Central memory CD4-positive, alpha-beta T cell (primary cell): ENCODE data around the gene SH3GLB1.
"Not testable (repeated sequence)": the region's sequence is repeated elsewhere in the genome, so short reads cannot be mapped to it uniquely, and the experiment has no call there.

Source experiments
- DNase-seq: peaks from one replicate; pipeline ENCODE4 v3.0.0; 2022
- total RNA-seq, 3 experiments: gene quantifications; one replicate each; lab custom pipeline; 2026; lab: John Stamatoyannopoulos, UW

Gene SH3GLB1
- 65.6 to 168 (median 110) reads per million in 3 experiments for total RNA-seq

GRCh38 chr1:86704458-86704971 lies at the start of gene SH3GLB1:
Gene SH3GLB1, plus strand, starts transcription at chr1:86704576. Its CDS starts 324 bp downstream, at chr1:86704900.
- DNase-seq: peak; percentile 89

- not testable (repeated sequence) for DNase-seq
Measured at GRCh38 chr1:86658381-86658780, 46.0 kb upstream of the SH3GLB1 start.

GRCh38 chr1:86666368-86666767 lies 38.0 kb upstream of the SH3GLB1 start:
- no peak for DNase-seq

GRCh38 chr1:86687595-86687994 lies 16.8 kb upstream of the SH3GLB1 start:
- no peak for DNase-seq

DNA sequence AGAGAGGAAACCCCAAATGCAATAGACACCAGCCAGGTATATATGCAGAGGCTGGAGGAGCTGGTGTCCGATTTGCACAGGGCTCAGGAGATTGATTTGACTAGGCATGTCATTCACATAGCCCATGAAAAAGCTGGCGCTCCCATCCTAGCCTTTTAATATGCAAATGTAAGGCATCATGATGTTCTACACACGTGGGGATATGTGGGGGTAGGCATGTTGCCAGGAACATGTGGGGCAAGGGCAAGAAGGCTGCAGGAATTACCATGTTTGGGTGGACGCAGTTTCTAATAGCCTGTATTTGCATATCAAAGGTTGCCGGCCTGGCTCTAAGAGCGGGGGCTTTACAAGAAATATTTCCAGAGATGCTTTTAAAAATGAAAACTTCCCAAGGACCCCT lies 11.7 kb upstream of the SH3GLB1 start:
- DNase-seq: no peak

DNA sequence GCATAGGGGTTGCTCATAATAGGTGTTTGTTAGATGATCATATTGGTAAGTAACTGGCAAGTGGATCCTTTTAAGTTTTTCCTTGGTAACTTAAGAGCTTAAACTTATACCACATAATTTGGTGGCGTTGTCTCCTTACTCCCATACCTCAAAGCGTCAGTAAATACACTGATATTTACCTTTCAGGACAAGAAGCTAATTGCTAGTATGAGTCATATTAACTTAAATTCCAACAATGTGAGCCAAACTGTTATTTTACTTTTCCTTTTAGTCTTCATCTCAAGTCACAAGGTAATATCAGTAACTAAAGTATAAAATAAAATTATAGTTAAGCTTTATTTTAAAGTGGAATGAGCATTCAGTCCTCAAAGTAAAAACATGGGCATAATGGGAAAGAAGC lies 9.0 kb upstream of the SH3GLB1 start:
- DNase-seq: no peak

GRCh38 chr1:86696522-86696921 lies 7.9 kb upstream of the SH3GLB1 start:
- no peak for DNase-seq

DNA sequence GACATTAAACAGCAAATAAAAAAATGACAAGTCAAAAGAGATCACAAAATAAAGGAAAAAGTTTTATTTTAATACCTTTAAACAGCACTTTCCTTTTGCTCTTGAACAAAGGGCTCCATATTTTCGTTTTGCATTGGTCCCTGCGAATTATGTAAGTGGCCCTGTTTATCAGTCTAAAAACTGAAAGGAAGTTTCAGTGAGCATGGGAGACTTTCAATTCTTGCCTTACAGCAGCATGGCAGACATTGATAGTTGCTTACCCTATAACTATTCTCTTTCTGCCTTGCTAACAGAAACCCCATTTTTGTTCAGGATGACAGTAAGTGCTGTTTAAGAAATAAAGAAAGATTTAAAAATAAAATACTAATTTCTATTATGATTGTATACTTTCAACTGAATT lies 5.2 kb upstream of the SH3GLB1 start:
- DNase-seq: no peak

- no peak for DNase-seq
Measured at GRCh38 chr1:86701731-86702130, 2.6 kb upstream of the SH3GLB1 start.

GRCh38 chr1:86702954-86703494 lies 1.4 kb upstream of the SH3GLB1 start:
- not testable (repeated sequence) for DNase-seq

DNA sequence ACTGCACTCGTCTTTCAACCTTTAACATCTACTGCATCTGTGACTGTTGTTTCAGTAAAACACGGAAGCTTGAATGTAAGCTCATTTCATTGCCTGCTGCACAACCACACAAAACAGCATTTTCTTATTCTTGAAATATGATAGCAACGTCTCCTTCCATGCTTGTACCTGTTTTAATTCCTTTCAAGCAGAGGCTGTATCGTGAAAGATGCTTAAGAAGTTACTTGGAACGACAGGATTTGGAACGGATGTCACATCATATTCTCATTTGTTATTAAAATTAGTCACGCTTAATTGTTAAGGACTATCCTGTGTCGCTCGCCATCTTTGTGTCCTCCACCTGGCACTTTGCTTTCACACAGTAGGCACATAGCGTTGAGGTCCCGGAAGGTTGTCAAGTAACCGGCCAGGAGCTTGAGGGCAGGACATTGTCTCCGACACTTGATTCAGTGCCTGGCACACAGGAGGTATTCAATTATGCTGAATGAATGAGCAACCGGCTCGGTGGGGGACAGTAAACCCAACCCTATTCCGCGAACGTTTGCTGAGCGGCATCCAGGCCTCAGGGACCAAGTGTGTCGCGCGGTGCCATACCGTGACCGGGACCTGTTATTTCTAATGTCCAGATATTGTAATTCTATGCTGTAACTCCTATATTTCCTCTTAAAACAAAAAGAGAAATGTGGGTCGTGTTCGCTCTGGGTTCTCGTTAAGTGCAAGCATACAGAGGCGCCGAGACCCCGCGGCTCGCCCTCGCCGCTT lies 499 bp upstream of the SH3GLB1 start:
- peak; percentile 63 for DNase-seq

DNA sequence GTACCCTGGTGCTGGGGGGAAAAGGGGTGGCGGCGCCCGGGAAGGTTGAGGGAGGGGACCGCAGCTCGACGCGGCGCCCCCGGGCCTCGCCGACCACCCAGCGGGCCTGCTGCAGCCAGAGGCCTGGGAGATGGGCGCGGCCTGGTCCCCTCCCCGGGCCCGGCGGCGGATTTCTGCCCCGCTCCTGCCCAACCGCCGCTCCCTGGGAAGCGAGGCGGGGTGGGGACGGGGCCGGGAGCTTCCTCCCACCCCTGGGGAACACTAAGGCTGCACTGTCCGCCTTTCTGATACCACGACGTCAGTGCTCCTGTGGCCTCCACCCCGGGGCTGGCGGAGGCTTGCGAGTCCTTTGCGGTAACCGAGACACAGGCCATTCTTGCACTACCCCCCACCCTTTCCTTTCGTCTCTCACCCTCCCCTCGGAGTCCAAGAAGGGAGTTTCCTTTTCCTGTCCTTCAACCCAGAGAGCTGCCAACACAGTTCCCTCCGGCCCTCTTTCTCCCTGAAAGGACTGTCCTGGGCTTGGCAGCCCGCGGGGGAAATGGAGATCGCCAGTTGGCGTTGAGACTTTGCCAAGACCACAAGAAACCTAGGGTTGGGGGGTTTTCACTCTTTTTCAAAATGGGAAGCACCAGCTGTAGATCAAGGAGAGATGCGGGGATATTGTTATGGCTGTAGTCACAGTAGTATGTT lies 742 bp downstream of the SH3GLB1 start:
- DNase-seq: peak; percentile 29

- peak; percentile 9 for DNase-seq
Measured at GRCh38 chr1:86705665-86705985, 1.2 kb downstream of the SH3GLB1 start.

GRCh38 chr1:86706018-86706635 lies 1.8 kb downstream of the SH3GLB1 start:
- no peak for DNase-seq

- DNase-seq: no peak
Measured at GRCh38 chr1:86708920-86709319, 4.5 kb downstream of the SH3GLB1 start.

- DNase-seq: no peak
Measured at GRCh38 chr1:86712088-86712860, 7.9 kb downstream of the SH3GLB1 start.

- no peak for DNase-seq
Measured at GRCh38 chr1:86713477-86713876, 9.1 kb downstream of the SH3GLB1 start.

GRCh38 chr1:86714159-86714558 lies 9.8 kb downstream of the SH3GLB1 start:
- DNase-seq: no peak

GRCh38 chr1:86714561-86715244 lies 10.3 kb downstream of the SH3GLB1 start:
- no peak for DNase-seq

GRCh38 chr1:86718786-86719185 lies 14.4 kb downstream of the SH3GLB1 start:
- DNase-seq: no peak

GRCh38 chr1:86731416-86731815 lies 27.0 kb downstream of the SH3GLB1 start:
- DNase-seq: no peak

DNA sequence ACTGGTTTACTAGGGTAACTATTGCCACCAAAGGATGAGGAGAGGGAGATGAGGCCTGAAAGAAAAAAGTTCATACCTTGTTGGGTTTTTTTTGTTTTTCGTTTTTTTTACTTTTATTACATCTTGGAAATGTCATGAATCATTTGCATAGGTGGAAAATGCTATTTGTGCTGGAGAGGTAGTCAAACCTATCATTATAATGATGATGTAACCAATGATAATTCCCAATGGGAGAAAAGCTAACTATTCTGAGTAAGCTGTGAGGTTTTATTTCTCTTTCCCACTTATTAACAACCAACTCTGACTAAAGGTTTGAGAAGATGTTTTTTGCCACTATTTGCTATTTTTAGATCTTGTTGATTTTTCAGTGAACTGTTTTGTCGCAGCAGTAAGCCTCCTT lies 29.0 kb downstream of the SH3GLB1 start:
- DNase-seq: no peak
